Gastrocnemius medialis (tissue), 4 donors: ENCODE measurements around the gene PIGT. TPM values are rescaled to one million over a fixed set of nuclear protein-coding genes. Genes with fewer than 3 reads are reported as not detected.
"Not testable (repeated sequence)": the region's sequence is repeated elsewhere in the genome, so short reads cannot be mapped to it uniquely, and the experiment has no call there.

Experiments
- ATAC-seq, 2 donors: fragments of 150-250 bp; one replicate each; pipeline ENCODE4 v1.9.1; 2016
- DNase-seq, 2 donors: peaks; one replicate each; pipeline ENCODE4 v3.0.0-alpha.2; 2019
- H3K27ac ChIP-seq, 4 donors: fragments of 200-600 bp; sonication (generic); 1 replicate in 1 of 4; 2 replicates in 3 of 4; pipeline ENCODE4 v1.5.1; 2016 to 2018; ENCODE audit warnings: mild to moderate bottlenecking in 2 of 4, moderate library complexity in 1 of 4
- H3K27me3 ChIP-seq, 3 donors: fragments of 200-600 bp; sonication (generic) in 2 of 3; 1 replicate in 1 of 3; 2 replicates in 2 of 3; pipeline versions ENCODE4 v1.5.1 to v1.6.0; 2016 to 2019; ENCODE audit warnings: mild to moderate bottlenecking in 1 of 3, moderate library complexity in 1 of 3
- H3K36me3 ChIP-seq, 2 donors: fragments of 200-600 bp; sonication (generic) in 1 of 2; one replicate each; pipeline ENCODE4 v1.5.1; 2017 to 2018
- H3K4me1 ChIP-seq, 2 donors: fragments of 200-600 bp; sonication (generic) in 1 of 2; one replicate each; pipeline ENCODE4 v1.5.1; 2016 to 2017; ENCODE audit warnings: mild to moderate bottlenecking in 2 of 2
- H3K4me3 ChIP-seq, 4 donors: fragments of 200-600 bp; sonication (generic) in 3 of 4; 1 replicate in 1 of 4; 2 replicates in 3 of 4; pipeline ENCODE4 v1.5.1; 2016 to 2019; ENCODE audit warnings: mild to moderate bottlenecking in 2 of 4
- H3K9me3 ChIP-seq, 3 donors: fragments of 200-600 bp; sonication (generic) in 2 of 3; 1 replicate in 1 of 3; 2 replicates in 2 of 3; pipeline ENCODE4 v1.5.1; 2016 to 2019
- CTCF ChIP-seq, 5 experiments: fragments of 450-650 bp in 3 of 5; fragments of 200-600 bp in 2 of 5; sonication (generic) in 2 of 5; IDR thresholded peaks in 4 of 5; conservative IDR thresholded peaks in 1 of 5; 1 replicate in 4 of 5; 2 replicates in 1 of 5; pipeline ENCODE4 v1.5.1; 2016 to 2019; ENCODE audit warnings: antibody characterized with exemption in 5 of 5, mild to moderate bottlenecking in 3 of 5, moderate library complexity in 3 of 5
- POLR2A ChIP-seq, 2 donors: fragments of 450-650 bp; IDR thresholded peaks; one replicate each; pipeline ENCODE4 v1.6.1; 2017; ENCODE audit warnings: antibody characterized with exemption in 2 of 2, mild to moderate bottlenecking in 2 of 2, moderate library complexity in 2 of 2
- in situ Hi-C, 4 donors: fragments of 200-750 bp; cut with MboI; loops; one replicate each; pipeline versions ENCODE4 v1.15.0 to v1.8.0; 2017; ENCODE audit warnings: low sequenced_read_pairs in 4 of 4
- intact Hi-C: fragments of 100-400 bp; cut with DNase I; formaldehyde crosslinking; loops from one replicate; pipeline ENCODE4 v1.15.1; 2023; ENCODE audit warnings: low total_unique reads
- total RNA-seq, 4 donors: library from RNA; depleted of rRNA; stranded (reverse); fragments of >200 nt; gene quantifications; one replicate each; pipeline versions ENCODE4 v1.1.0 to v1.2.3, GENCODE V29; 2016

The PIGT gene
- total RNA-seq, 4 donors from 2014 or later = 45.9 to 118 (median 94.2) TPM

GRCh38 chr20:45467861-45468260 lies 51.9 kb downstream of the PIGT start:
- intact Hi-C loops = no loop called here

GRCh38 chr20:45469336-45470261 lies 53.7 kb downstream of the PIGT start, which contains the start of gene WFDC2:
Gene WFDC2 (plus strand): TSS chr20:45469753. CDS start chr20:45469782, 29 bp downstream.
- H3K36me3 ChIP-seq = no peaks in the 10 kb centered on the region
- in situ Hi-C loops = no loop called here
- DNase-seq = peak in 1 of 2 donors; percentile 22
- intact Hi-C loops = no loop called here
- peak within 1 kb of the TSS; percentile 30 to 52 (median 49) for H3K4me3 ChIP-seq
- no peak for TF ChIP-seq CTCF (IDR thresholded peaks at IDR 0.05 in 4 of 5, conservative IDR thresholded peaks at IDR 0.05 in 1 of 5)
- TF ChIP-seq POLR2A (IDR thresholded peaks at IDR 0.05) = no peak
- no peak for ATAC-seq
- H3K27ac ChIP-seq = no peak within 1 kb of the TSS
- H3K27me3 ChIP-seq = peaks cover 31 to 41% (median 35%) of the 10 kb centered on the region in 3 donors
- H3K9me3 ChIP-seq = no peaks in the 10 kb centered on the region
- H3K4me1 ChIP-seq = peaks cover 0 to 18% of the 10 kb centered on the region in 2 donors

More at GRCh38 chr20:45467861-45468260, 51.9 kb downstream of the PIGT start:
- Histone ChIP-seq H3K9me3 (no peaks in the 10 kb centered on the region), H3K4me1 (peaks cover 0 to 18% of the 10 kb centered on the region in 2 donors), H3K4me3 (no peak overlapping the region), H3K27ac (no peak overlapping the region), H3K36me3 (no peaks in the 10 kb centered on the region), H3K27me3 (peaks cover 35 to 40% (median 35%) of the 10 kb centered on the region in 3 donors)
- DNase-seq (no peak), ATAC-seq (no peak)
- in situ Hi-C loops = no loop called here
- TF ChIP-seq CTCF (IDR thresholded peaks at IDR 0.05 in 4 of 5, conservative IDR thresholded peaks at IDR 0.05 in 1 of 5) (no peak), POLR2A (IDR thresholded peaks at IDR 0.05) (no peak)

- H3K27me3 ChIP-seq = peaks cover 31 to 43% (median 38%) of the 10 kb centered on the region in 3 donors
- H3K27ac ChIP-seq = no peak overlapping the region
- intact Hi-C loops = no loop called here
These were observed 54.5 kb downstream of the PIGT start for GRCh38 chr20:45470262-45470931.

GRCh38 chr20:45470937-45471336 lies 55.0 kb downstream of the PIGT start:
- Histone ChIP-seq H3K27me3 (peaks cover 31 to 46% (median 39%) of the 10 kb centered on the region in 3 donors), H3K36me3 (no peaks in the 10 kb centered on the region), H3K4me3 (peak overlapping the region; percentile 30 to 52 (median 49)), H3K27ac (no peak overlapping the region), H3K4me1 (peaks cover 0 to 18% of the 10 kb centered on the region in 2 donors), H3K9me3 (no peaks in the 10 kb centered on the region)
- ATAC-seq = no peak
- in situ Hi-C loops = no loop called here
- intact Hi-C loops = no loop called here
- DNase-seq = no peak
- TF ChIP-seq POLR2A (IDR thresholded peaks at IDR 0.05) = no peak
- TF ChIP-seq CTCF (IDR thresholded peaks at IDR 0.05 in 4 of 5, conservative IDR thresholded peaks at IDR 0.05 in 1 of 5) = no peak

More at GRCh38 chr20:45470262-45470931, 54.5 kb downstream of the PIGT start:
- TF ChIP-seq POLR2A (IDR thresholded peaks at IDR 0.05) (no peak), CTCF (IDR thresholded peaks at IDR 0.05 in 4 of 5, conservative IDR thresholded peaks at IDR 0.05 in 1 of 5) (no peak)
- H3K9me3 ChIP-seq = no peaks in the 10 kb centered on the region
- no peaks in the 10 kb centered on the region for H3K36me3 ChIP-seq
- peak in 1 of 2 donors; percentile 27 for ATAC-seq
- DNase-seq = no peak
- H3K4me3 ChIP-seq = peak overlapping the region; percentile 30 to 52 (median 49)
- peaks cover 0 to 18% of the 10 kb centered on the region in 2 donors for H3K4me1 ChIP-seq
- in situ Hi-C loops = no loop called here

GRCh38 chr20:45472286-45472685 lies 56.3 kb downstream of the PIGT start:
- H3K9me3 ChIP-seq, DNase-seq, H3K36me3 ChIP-seq, H3K27ac ChIP-seq, in situ Hi-C loops, ATAC-seq, H3K4me3 ChIP-seq, intact Hi-C loops: not testable (repeated sequence)
- H3K27me3 ChIP-seq = peaks cover 31 to 48% (median 39%) of the 10 kb centered on the region in 3 donors
- H3K4me1 ChIP-seq = peaks cover 0 to 18% of the 10 kb centered on the region in 2 donors
